SU-DHL-6 (cell line): Measurements from ENCODE around the gene TERB1.

Experiments
- H2AFZ ChIP-seq: fragments of 200-600 bp; sonication (generic); 2 replicates; pipeline ENCODE4 v1.6.1; 2014; ENCODE audit warnings: low read depth, mild to moderate bottlenecking, moderate library complexity, mixed read lengths, antibody characterized with exemption, low read length; ENCODE audit not compliant: severe bottlenecking
- H3F3A ChIP-seq: fragments of 200-600 bp; shearing (Covaris generic); 2 replicates; pipeline ENCODE4 v1.6.0; 2016; ENCODE audit warnings: antibody characterized with exemption, mild to moderate bottlenecking; ENCODE audit not compliant: insufficient read depth
- H3K27ac ChIP-seq: fragments of 200-600 bp; sonication (generic); 2 replicates; pipeline ENCODE4 v1.5.1; 2016; ENCODE audit warnings: low read depth, mild to moderate bottlenecking, low read length, moderate library complexity, mixed read lengths
- H3K27me3 ChIP-seq: fragments of 200-600 bp; sonication (generic), shearing (Covaris generic); 2 replicates; pipeline ENCODE4 v1.6.0; 2014; ENCODE audit warnings: mild to moderate bottlenecking, low read length
- H3K36me3 ChIP-seq: fragments of 200-600 bp; sonication (generic); 2 replicates; pipeline ENCODE4 v1.6.1; 2014; ENCODE audit warnings: mild to moderate bottlenecking, low read length, mixed read lengths
- H3K4me2 ChIP-seq: fragments of 300-600, 200-600 bp; shearing (Covaris generic), sonication (generic); 2 replicates; pipeline ENCODE4 v1.6.0; 2014; ENCODE audit warnings: low read length, low read depth, mild to moderate bottlenecking; ENCODE audit not compliant: poor library complexity, severe bottlenecking
- H3K4me3 ChIP-seq: fragments of 200-600 bp; sonication (generic); 2 replicates; pipeline ENCODE4 v1.5.1; 2014; ENCODE audit warnings: antibody characterized with exemption, low read length, mild to moderate bottlenecking, mixed read lengths; ENCODE audit not compliant: insufficient read depth, poor library complexity, severe bottlenecking
- H3K79me2 ChIP-seq: fragments of 200-600 bp; sonication (generic); 2 replicates; pipeline ENCODE4 v1.6.1; 2014; ENCODE audit warnings: mild to moderate bottlenecking, low read length, moderate library complexity; ENCODE audit not compliant: insufficient read depth
- H3K9ac ChIP-seq: fragments of 200-600 bp; sonication (generic); 2 replicates; pipeline ENCODE4 v1.7.0; 2014; ENCODE audit warnings: mild to moderate bottlenecking, low read length
- H3K9me2 ChIP-seq: fragments of 200-600 bp; sonication (generic); replicated peaks from 2 replicates; pipeline ENCODE4 v1.6.1; 2014; ENCODE audit warnings: low read length; ENCODE audit not compliant: insufficient read depth
- H3K9me3 ChIP-seq: fragments of 200-600 bp; sonication (generic); 2 replicates; pipeline ENCODE4 v1.6.1; 2014; ENCODE audit warnings: low read length, mixed read lengths; ENCODE audit not compliant: insufficient read depth
- H4K20me1 ChIP-seq: fragments of 200-600 bp; sonication (generic); 2 replicates; pipeline ENCODE4 v1.6.1; 2014; ENCODE audit warnings: low read depth, mild to moderate bottlenecking, antibody characterized with exemption, low read length, moderate library complexity, mixed read lengths
- CTCF ChIP-seq: fragments of 200-600 bp; sonication (generic); IDR thresholded peaks from one replicate; pipeline ENCODE4 v1.5.1; 2017; ENCODE audit warnings: antibody characterized with exemption, mild to moderate bottlenecking, low read length, moderate library complexity; ENCODE audit not compliant: insufficient read depth, poor library complexity, severe bottlenecking
- EZH2phosphoT487 ChIP-seq: fragments of 200-600 bp; sonication (generic), shearing (Covaris generic); conservative IDR thresholded peaks from 2 replicates; pipeline ENCODE4 v1.6.1; 2018; ENCODE audit warnings: mild to moderate bottlenecking, antibody characterized with exemption, low read length, moderate library complexity, mixed read lengths

The TERB1 gene

GRCh38 chr16:66849021-66849420 lies 47.6 kb upstream of the TERB1 start:
- Histone ChIP-seq H3K9ac (no peak overlapping the region), H3K9me2 (no peaks in the 10 kb centered on the region), H4K20me1 (no peaks in the 10 kb centered on the region), H3K9me3 (no peaks in the 10 kb centered on the region), H3K4me2 (no peak overlapping the region), H3K4me3 (no peak overlapping the region), H2AFZ (no peak overlapping the region), H3F3A (no peaks in the 10 kb centered on the region), H3K27me3 (no peaks in the 10 kb centered on the region), H3K79me2 (no peaks in the 10 kb centered on the region), H3K36me3 (no peaks in the 10 kb centered on the region), H3K27ac (no peak overlapping the region)
- TF ChIP-seq CTCF (no peak), EZH2phosphoT487 (no peak)

- no peak overlapping the region for H3K4me2 ChIP-seq
- H4K20me1 ChIP-seq: no peaks in the 10 kb centered on the region
- no peaks in the 10 kb centered on the region for H3K36me3 ChIP-seq
- H3K9ac ChIP-seq: no peak overlapping the region
- H3K27me3 ChIP-seq: no peaks in the 10 kb centered on the region
- H3K79me2 ChIP-seq: no peaks in the 10 kb centered on the region
- H2AFZ ChIP-seq: no peak overlapping the region
- no peak for TF ChIP-seq EZH2phosphoT487
- TF ChIP-seq CTCF: no peak
- no peak overlapping the region for H3K4me3 ChIP-seq
- no peaks in the 10 kb centered on the region for H3F3A ChIP-seq
- no peaks in the 10 kb centered on the region for H3K9me2 ChIP-seq
- no peak overlapping the region for H3K27ac ChIP-seq
- H3K9me3 ChIP-seq: no peaks in the 10 kb centered on the region
Observed at GRCh38 chr16:66848172-66848571, 46.8 kb upstream of the TERB1 start.

- Histone ChIP-seq H3K4me3 (no peak overlapping the region), H3K4me2 (no peak overlapping the region), H3K9me2 (no peaks in the 10 kb centered on the region), H3K79me2 (no peaks in the 10 kb centered on the region), H3K9ac (no peak overlapping the region), H2AFZ (no peak overlapping the region), H3K36me3 (no peaks in the 10 kb centered on the region), H3K27ac (no peak overlapping the region), H3K27me3 (no peaks in the 10 kb centered on the region), H3F3A (no peaks in the 10 kb centered on the region), H4K20me1 (no peaks in the 10 kb centered on the region), H3K9me3 (no peaks in the 10 kb centered on the region)
- no peak for TF ChIP-seq EZH2phosphoT487
- no peak for TF ChIP-seq CTCF
Observed at GRCh38 chr16:66847533-66848067, 46.2 kb upstream of the TERB1 start.
